Measurements from ENCODE around the gene NMNAT2. TPM values are rescaled to one million over a fixed set of nuclear protein-coding genes. Genes with fewer than 3 reads are reported as not detected.

Gene NMNAT2
- total RNA-seq (0.49 TPM), polyA plus RNA-seq (ENCODE audit: insufficient read depth in 1 of 8, insufficient read length in 8 of 8, low replicate concordance in 1 of 8) (1 to 10 TPM in 4 of 8 donors, under 1 TPM in 4; 0.71 to 2.5 (median 1.1) TPM)
- long read RNA-seq, donor 1, full-length matches to known transcripts, result 1 of 1 reads
- long read RNA-seq, donor 1, partial matches to known transcripts, result 0 of 1 reads
- long read RNA-seq, donor 1, other reads (novel, unspliced or antisense), result 0 of 1 reads
- long read RNA-seq, donor 2, result 0 reads
- long read RNA-seq, donor 3, result 0 reads
- long read RNA-seq, donor 4, result 0 reads
- long read RNA-seq, donor 5, result 0 reads
- long read RNA-seq, donor 6, result 0 reads
- long read RNA-seq, donor 7, full-length matches to known transcripts, result 1 of 1 reads
- long read RNA-seq, donor 7, partial matches to known transcripts, result 0 of 1 reads
- long read RNA-seq, donor 7, other reads (novel, unspliced or antisense), result 0 of 1 reads
- long read RNA-seq, donor 8, result 0 reads
- long read RNA-seq, donor 9, result 0 reads
- long read RNA-seq, donor 10, result 0 reads
- long read RNA-seq, donor 11, full-length matches to known transcripts, result 1 of 1 reads
- long read RNA-seq, donor 11, partial matches to known transcripts, result 0 of 1 reads
- long read RNA-seq, donor 11, other reads (novel, unspliced or antisense), result 0 of 1 reads

- peaks cover 16% of the 10 kb centered on the region for H3K4me1 ChIP-seq (ENCODE audit: control insufficient read depth, insufficient read depth, low read length)
- H3K27me3 ChIP-seq (ENCODE audit: control insufficient read depth, insufficient read depth, low read length), result peaks cover 43% of the 10 kb centered on the region
- H3K9me3 ChIP-seq (replicated peaks; ENCODE audit: control insufficient read depth, low read depth, low read length), result no peaks in the 10 kb centered on the region
- no peak within 1 kb of the TSS for H3K27ac ChIP-seq (ENCODE audit: low read length)
- DNase-seq, result peak; percentile 43
- peak within 1 kb of the TSS; percentile 28 for H3K4me3 ChIP-seq (ENCODE audit: low read length)
- WGBS (ENCODE audit: insufficient coverage), result under 1% methylated on average over 29 of the region's 45 CpGs
- no peaks in the 10 kb centered on the region for H3K36me3 ChIP-seq (ENCODE audit: control insufficient read depth, insufficient read depth, low read length)
Observed at GRCh38 chr1:183417772-183418491, at the start of gene NMNAT2. NMNAT2 (minus strand) TSS chr1:183418380; CDS start chr1:183418267, 113 bp downstream.

- no peak overlapping the region for H3K4me3 ChIP-seq (ENCODE audit: low read length)
- no peak for DNase-seq
- no peaks in the 10 kb centered on the region for H3K9me3 ChIP-seq (replicated peaks; ENCODE audit: control insufficient read depth, low read depth, low read length)
- H3K36me3 ChIP-seq (ENCODE audit: control insufficient read depth, insufficient read depth, low read length), result no peaks in the 10 kb centered on the region
- no peaks in the 10 kb centered on the region for H3K4me1 ChIP-seq (ENCODE audit: control insufficient read depth, insufficient read depth, low read length)
- no CpG with 5 or more reads among the region's 1 CpG for WGBS (ENCODE audit: insufficient coverage)
- peaks cover 4% of the 10 kb centered on the region for H3K27me3 ChIP-seq (ENCODE audit: control insufficient read depth, insufficient read depth, low read length)
- H3K27ac ChIP-seq (ENCODE audit: low read length), result no peak overlapping the region
Observed at GRCh38 chr1:183467687-183468086, 49.5 kb upstream of the NMNAT2 start.

- no CpG with 5 or more reads among the region's 2 CpGs for WGBS (ENCODE audit: insufficient coverage)
- H3K27me3 ChIP-seq (ENCODE audit: control insufficient read depth, insufficient read depth, low read length), result peaks cover 4% of the 10 kb centered on the region
- H3K36me3 ChIP-seq (ENCODE audit: control insufficient read depth, insufficient read depth, low read length), result no peaks in the 10 kb centered on the region
- H3K9me3 ChIP-seq (replicated peaks; ENCODE audit: control insufficient read depth, low read depth, low read length), result no peaks in the 10 kb centered on the region
- no peak overlapping the region for H3K27ac ChIP-seq (ENCODE audit: low read length)
- no peak overlapping the region for H3K4me3 ChIP-seq (ENCODE audit: low read length)
- no peak for DNase-seq
- no peaks in the 10 kb centered on the region for H3K4me1 ChIP-seq (ENCODE audit: control insufficient read depth, insufficient read depth, low read length)
Observed at GRCh38 chr1:183466781-183467180, 48.6 kb upstream of the NMNAT2 start.

- no peak overlapping the region for H3K4me3 ChIP-seq (ENCODE audit: low read length)
- H3K4me1 ChIP-seq (ENCODE audit: control insufficient read depth, insufficient read depth, low read length), result no peaks in the 10 kb centered on the region
- peaks cover 4% of the 10 kb centered on the region for H3K27me3 ChIP-seq (ENCODE audit: control insufficient read depth, insufficient read depth, low read length)
- no peak for DNase-seq
- no peak overlapping the region for H3K27ac ChIP-seq (ENCODE audit: low read length)
- H3K36me3 ChIP-seq (ENCODE audit: control insufficient read depth, insufficient read depth, low read length), result no peaks in the 10 kb centered on the region
- 14% methylated on average over 1 of the region's 2 CpGs for WGBS (ENCODE audit: insufficient coverage)
- no peaks in the 10 kb centered on the region for H3K9me3 ChIP-seq (replicated peaks; ENCODE audit: control insufficient read depth, low read depth, low read length)
Observed at GRCh38 chr1:183463566-183463965, 45.4 kb upstream of the NMNAT2 start.

GRCh38 chr1:183461350-183461749, 43.2 kb upstream of the NMNAT2 start:
- DNase-seq, result peak; percentile 59
- Histone ChIP-seq H3K4me3 (ENCODE audit: low read length) (no peak overlapping the region), H3K4me1 (ENCODE audit: control insufficient read depth, insufficient read depth, low read length) (no peaks in the 10 kb centered on the region), H3K27ac (ENCODE audit: low read length) (no peak overlapping the region), H3K9me3 (replicated peaks; ENCODE audit: control insufficient read depth, low read depth, low read length) (no peaks in the 10 kb centered on the region), H3K27me3 (ENCODE audit: control insufficient read depth, insufficient read depth, low read length) (peaks cover 4% of the 10 kb centered on the region), H3K36me3 (ENCODE audit: control insufficient read depth, insufficient read depth, low read length) (no peaks in the 10 kb centered on the region)
- no CpG with 5 or more reads among the region's 1 CpG for WGBS (ENCODE audit: insufficient coverage)

GRCh38 chr1:183460596-183460995, 42.4 kb upstream of the NMNAT2 start:
- Histone ChIP-seq H3K27me3 (ENCODE audit: control insufficient read depth, insufficient read depth, low read length) (peaks cover 2% of the 10 kb centered on the region), H3K36me3 (ENCODE audit: control insufficient read depth, insufficient read depth, low read length) (no peaks in the 10 kb centered on the region), H3K27ac (ENCODE audit: low read length) (no peak overlapping the region), H3K4me3 (ENCODE audit: low read length) (no peak overlapping the region), H3K4me1 (ENCODE audit: control insufficient read depth, insufficient read depth, low read length) (no peaks in the 10 kb centered on the region), H3K9me3 (replicated peaks; ENCODE audit: control insufficient read depth, low read depth, low read length) (no peaks in the 10 kb centered on the region)
- no peak for DNase-seq
- no CpG with 5 or more reads among the region's 2 CpGs for WGBS (ENCODE audit: insufficient coverage)

GRCh38 chr1:183457449-183457848, 39.3 kb upstream of the NMNAT2 start:
- H3K4me1 ChIP-seq (ENCODE audit: control insufficient read depth, insufficient read depth, low read length), result no peaks in the 10 kb centered on the region
- H3K27me3 ChIP-seq (ENCODE audit: control insufficient read depth, insufficient read depth, low read length), result no peaks in the 10 kb centered on the region
- H3K27ac ChIP-seq (ENCODE audit: low read length), result no peak overlapping the region
- WGBS (ENCODE audit: insufficient coverage), result no CpG with 5 or more reads among the region's 3 CpGs
- no peak for DNase-seq
- no peak overlapping the region for H3K4me3 ChIP-seq (ENCODE audit: low read length)
- H3K36me3 ChIP-seq (ENCODE audit: control insufficient read depth, insufficient read depth, low read length), result no peaks in the 10 kb centered on the region
- no peaks in the 10 kb centered on the region for H3K9me3 ChIP-seq (replicated peaks; ENCODE audit: control insufficient read depth, low read depth, low read length)

- no peak for DNase-seq
- no peak overlapping the region for H3K4me3 ChIP-seq (ENCODE audit: low read length)
- no peaks in the 10 kb centered on the region for H3K4me1 ChIP-seq (ENCODE audit: control insufficient read depth, insufficient read depth, low read length)
- no CpG with 5 or more reads among the region's 1 CpG for WGBS (ENCODE audit: insufficient coverage)
- no peaks in the 10 kb centered on the region for H3K9me3 ChIP-seq (replicated peaks; ENCODE audit: control insufficient read depth, low read depth, low read length)
- no peak overlapping the region for H3K27ac ChIP-seq (ENCODE audit: low read length)
- no peaks in the 10 kb centered on the region for H3K36me3 ChIP-seq (ENCODE audit: control insufficient read depth, insufficient read depth, low read length)
- no peaks in the 10 kb centered on the region for H3K27me3 ChIP-seq (ENCODE audit: control insufficient read depth, insufficient read depth, low read length)
Observed at GRCh38 chr1:183456826-183457225, 38.6 kb upstream of the NMNAT2 start.

GRCh38 chr1:183454377-183454776, 36.2 kb upstream of the NMNAT2 start:
- Histone ChIP-seq H3K27ac (ENCODE audit: low read length) (no peak overlapping the region), H3K4me3 (ENCODE audit: low read length) (no peak overlapping the region), H3K4me1 (ENCODE audit: control insufficient read depth, insufficient read depth, low read length) (no peaks in the 10 kb centered on the region), H3K36me3 (ENCODE audit: control insufficient read depth, insufficient read depth, low read length) (no peaks in the 10 kb centered on the region), H3K9me3 (replicated peaks; ENCODE audit: control insufficient read depth, low read depth, low read length) (no peaks in the 10 kb centered on the region), H3K27me3 (ENCODE audit: control insufficient read depth, insufficient read depth, low read length) (no peaks in the 10 kb centered on the region)
- no peak for DNase-seq
- no CpG with 5 or more reads among the region's 2 CpGs for WGBS (ENCODE audit: insufficient coverage)

- H3K27me3 ChIP-seq (ENCODE audit: control insufficient read depth, insufficient read depth, low read length), result no peaks in the 10 kb centered on the region
- H3K9me3 ChIP-seq (replicated peaks; ENCODE audit: control insufficient read depth, low read depth, low read length), result no peaks in the 10 kb centered on the region
- DNase-seq, result peak; percentile 12
- no CpG with 5 or more reads among the region's 2 CpGs for WGBS (ENCODE audit: insufficient coverage)
- no peak overlapping the region for H3K4me3 ChIP-seq (ENCODE audit: low read length)
- no peak overlapping the region for H3K27ac ChIP-seq (ENCODE audit: low read length)
- no peaks in the 10 kb centered on the region for H3K4me1 ChIP-seq (ENCODE audit: control insufficient read depth, insufficient read depth, low read length)
- H3K36me3 ChIP-seq (ENCODE audit: control insufficient read depth, insufficient read depth, low read length), result no peaks in the 10 kb centered on the region
Observed at GRCh38 chr1:183450093-183450492, 31.9 kb upstream of the NMNAT2 start.
